Caco-2 (cell line): ENCODE results near the gene SCUBE1. TPM values are rescaled to one million over a fixed set of nuclear protein-coding genes. Genes with fewer than 3 reads are reported as not detected.

Source experiments
- BruUV-seq: library from RNA; stranded (reverse); fragments of 400-500 nt; replicated peaks from 2 replicates; lab custom pipeline; 2021; lab: Mats Ljungman, UMichigan
- CTCF ChIA-PET: fragments of 300-600 bp; sonication (Branson Sonifier 250); formaldehyde crosslinking; loops from one replicate; lab custom pipeline; 2022; ENCODE audit warnings: antibody characterized with exemption; lab: Charles Lee
- POLR2A ChIA-PET: fragments of 300-600 bp; sonication (Branson Sonifier 250); formaldehyde crosslinking; loops from one replicate; lab custom pipeline; 2022; ENCODE audit warnings: antibody characterized with exemption; lab: Charles Lee
- DNase-seq, 2 experiments: peaks; one replicate each; pipeline versions ENCODE4 v3.0.0 to v3.0.0-alpha.2; 2020 to 2022
- H3K27me3 ChIP-seq: replicated peaks from 2 replicates; pipeline ENCODE4 v1.6.0; 2011; ENCODE audit warnings: low read length; ENCODE audit not compliant: control insufficient read depth, insufficient read depth
- H3K36me3 ChIP-seq: 2 replicates; pipeline ENCODE4 v1.5.1; 2011; ENCODE audit warnings: low read length; ENCODE audit not compliant: control insufficient read depth, insufficient read depth
- H3K4me1 ChIP-seq: fragments of 250-450 bp; sonication (Bioruptor Pico); 2 replicates; pipeline ENCODE4 v1.5.1; 2020; ENCODE audit warnings: mild to moderate bottlenecking
- H3K4me3 ChIP-seq: 2 replicates; pipeline ENCODE4 v1.5.1; 2011; ENCODE audit warnings: low read depth, mild to moderate bottlenecking, control low read depth, low read length
- H3K9me3 ChIP-seq: fragments of 250-450 bp; sonication (Bioruptor Pico); 2 replicates; pipeline ENCODE4 v1.5.1; 2020; ENCODE audit warnings: mild to moderate bottlenecking, moderate library complexity
- H3K27ac Mint-ChIP-seq: one replicate; pipeline ENCODE4 v1.8.0; 2022; ENCODE audit warnings: mixed read lengths; ENCODE audit not compliant: unreplicated experiment
- H3K27me3 Mint-ChIP-seq: one replicate; pipeline ENCODE4 v1.8.0; 2022; ENCODE audit warnings: mixed read lengths; ENCODE audit not compliant: insufficient read depth, unreplicated experiment
- H3K36me3 Mint-ChIP-seq: one replicate; pipeline ENCODE4 v1.8.0; 2022; ENCODE audit warnings: mild to moderate bottlenecking, mixed read lengths; ENCODE audit not compliant: insufficient read depth, unreplicated experiment
- H3K4me1 Mint-ChIP-seq: one replicate; pipeline ENCODE4 v1.8.0; 2022; ENCODE audit warnings: low read depth, mixed read lengths; ENCODE audit not compliant: unreplicated experiment
- H3K4me3 Mint-ChIP-seq: one replicate; pipeline ENCODE4 v1.8.0; 2022; ENCODE audit warnings: mild to moderate bottlenecking, moderate library complexity, mixed read lengths; ENCODE audit not compliant: unreplicated experiment
- H3K9me3 Mint-ChIP-seq: one replicate; pipeline ENCODE4 v1.8.0; 2022; ENCODE audit warnings: mixed read lengths; ENCODE audit not compliant: unreplicated experiment
- intact Hi-C: fragments of 100-400 bp; cut with micrococcal nuclease; formaldehyde crosslinking; loops from one replicate; pipeline ENCODE4 v1.10.0; 2022; ENCODE audit not compliant: unreplicated experiment
- total RNA-seq: library from RNA; stranded (reverse); gene quantifications from 2 replicates; pipeline ENCODE4 v1.2.3, GENCODE V29; 2022
- TF ChIP-seq, protein P1 (sequence below), 2 experiments: fragments of 200-600 bp in 1 of 2; IDR thresholded peaks; 1 replicate in 1 of 2; 2 replicates in 1 of 2; pipeline versions ENCODE4 v1.5.1 to v1.8.0; 2011 to 2022; ENCODE audit warnings: antibody characterized with exemption in 1 of 2, control low read depth in 1 of 2, inconsistent platforms in 1 of 2, low read depth in 1 of 2, low read length in 1 of 2, mild to moderate bottlenecking in 1 of 2, moderate library complexity in 1 of 2; ENCODE audit not compliant: insufficient read depth in 1 of 2, severe bottlenecking in 1 of 2, unreplicated experiment in 1 of 2

SCUBE1 gene
- total RNA-seq, 1 experiment from 2014 or later = not detected

DNA sequence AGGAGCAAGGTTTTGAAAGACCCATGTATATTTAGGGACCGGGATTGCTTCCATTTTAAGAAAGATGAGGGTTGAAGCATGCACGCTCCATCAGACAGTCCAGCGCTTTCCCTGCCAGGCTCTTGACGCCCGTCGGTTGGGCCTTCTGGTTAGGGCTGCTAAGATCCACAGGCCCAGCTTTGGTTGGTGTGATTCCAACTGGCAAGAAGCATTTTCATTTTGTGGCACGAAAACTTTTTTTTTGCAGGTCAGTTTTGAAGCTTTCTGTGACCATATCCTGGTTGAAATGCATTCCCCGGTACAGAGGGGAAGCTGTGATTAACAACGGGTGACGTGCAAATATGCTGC, 34.4 kb upstream of the SCUBE1 start:
- TF ChIP-seq, protein P1, sequence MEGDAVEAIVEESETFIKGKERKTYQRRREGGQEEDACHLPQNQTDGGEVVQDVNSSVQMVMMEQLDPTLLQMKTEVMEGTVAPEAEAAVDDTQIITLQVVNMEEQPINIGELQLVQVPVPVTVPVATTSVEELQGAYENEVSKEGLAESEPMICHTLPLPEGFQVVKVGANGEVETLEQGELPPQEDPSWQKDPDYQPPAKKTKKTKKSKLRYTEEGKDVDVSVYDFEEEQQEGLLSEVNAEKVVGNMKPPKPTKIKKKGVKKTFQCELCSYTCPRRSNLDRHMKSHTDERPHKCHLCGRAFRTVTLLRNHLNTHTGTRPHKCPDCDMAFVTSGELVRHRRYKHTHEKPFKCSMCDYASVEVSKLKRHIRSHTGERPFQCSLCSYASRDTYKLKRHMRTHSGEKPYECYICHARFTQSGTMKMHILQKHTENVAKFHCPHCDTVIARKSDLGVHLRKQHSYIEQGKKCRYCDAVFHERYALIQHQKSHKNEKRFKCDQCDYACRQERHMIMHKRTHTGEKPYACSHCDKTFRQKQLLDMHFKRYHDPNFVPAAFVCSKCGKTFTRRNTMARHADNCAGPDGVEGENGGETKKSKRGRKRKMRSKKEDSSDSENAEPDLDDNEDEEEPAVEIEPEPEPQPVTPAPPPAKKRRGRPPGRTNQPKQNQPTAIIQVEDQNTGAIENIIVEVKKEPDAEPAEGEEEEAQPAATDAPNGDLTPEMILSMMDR (IDR thresholded peaks at IDR 0.05; ENCODE audit: insufficient read depth in 1 of 2, low read depth in 1 of 2, low read length in 1 of 2, severe bottlenecking in 1 of 2, unreplicated experiment in 1 of 2) = no peak
- POLR2A ChIA-PET = no interaction called here
- H3K27me3 ChIP-seq = no peaks in the 10 kb centered on the region; the same call in 1 of the 2 replicates
- no peak overlapping the region for H3K27ac Mint-ChIP-seq
- H3K36me3 Mint-ChIP-seq = no peaks in the 10 kb centered on the region
- no peaks in the 10 kb centered on the region for H3K4me1 ChIP-seq
- peaks cover 40% of the 10 kb centered on the region for H3K27me3 Mint-ChIP-seq
- no peak overlapping the region for H3K4me3 Mint-ChIP-seq
- no peaks in the 10 kb centered on the region for H3K9me3 Mint-ChIP-seq
- H3K36me3 ChIP-seq = no peaks in the 10 kb centered on the region
- CTCF ChIA-PET = no interaction called here
- no peaks in the 10 kb centered on the region for H3K9me3 ChIP-seq
- no TSS peak for BruUV-seq
- no peak overlapping the region for H3K4me3 ChIP-seq
- DNase-seq = no peak
- H3K4me1 Mint-ChIP-seq = no peaks in the 10 kb centered on the region
- intact Hi-C loops = no loop called here

DNA sequence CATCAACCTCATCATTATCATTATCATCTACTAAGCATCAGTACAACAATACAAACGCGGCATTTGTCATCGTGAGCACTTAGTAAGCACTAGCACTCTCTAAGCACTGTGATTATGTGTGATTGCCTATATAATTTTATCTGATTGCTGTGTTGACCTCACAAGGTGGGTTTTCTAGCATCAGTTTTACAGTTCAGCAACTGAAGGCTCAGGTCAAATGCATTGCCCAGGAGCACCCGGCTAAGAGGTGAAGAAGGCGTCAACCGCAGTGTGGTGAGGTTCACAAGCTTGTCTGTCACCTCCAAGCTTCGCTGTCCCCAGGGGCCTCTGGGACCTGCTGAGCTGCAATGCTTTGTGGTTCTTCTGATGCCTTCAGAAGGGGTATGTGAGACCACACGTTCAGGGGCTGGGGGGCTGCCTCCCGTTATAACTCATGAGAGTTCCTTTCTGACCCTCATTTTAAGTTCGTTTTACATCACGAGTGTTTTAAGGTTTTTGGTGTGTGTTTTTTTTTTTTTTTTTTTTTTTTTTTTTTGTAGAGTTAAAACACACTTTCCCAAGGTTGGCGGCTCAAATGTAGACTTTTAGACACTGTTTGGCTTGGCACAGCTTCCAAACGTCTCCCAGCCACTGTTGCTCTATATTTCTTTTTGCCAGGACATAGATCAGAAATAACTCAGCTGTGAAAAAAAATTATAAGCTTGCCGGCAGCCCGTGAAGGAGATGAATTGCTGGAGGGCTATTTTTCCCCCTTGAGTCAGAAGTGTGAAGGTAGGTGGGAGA, 33.8 kb upstream of the SCUBE1 start:
- no peak overlapping the region for H3K4me3 ChIP-seq
- ChIA-PET CTCF (no interaction called here), POLR2A (no interaction called here)
- no peak for DNase-seq
- H3K4me1 ChIP-seq = no peaks in the 10 kb centered on the region
- BruUV-seq = no TSS peak
- Mint-ChIP-seq H3K36me3 (no peaks in the 10 kb centered on the region), H3K4me1 (no peaks in the 10 kb centered on the region), H3K27me3 (peaks cover 34% of the 10 kb centered on the region), H3K9me3 (no peaks in the 10 kb centered on the region), H3K4me3 (no peak overlapping the region), H3K27ac (no peak overlapping the region)
- H3K27me3 ChIP-seq = no peaks in the 10 kb centered on the region; the same call in 1 of the 2 replicates
- no peaks in the 10 kb centered on the region for H3K9me3 ChIP-seq
- H3K36me3 ChIP-seq = no peaks in the 10 kb centered on the region
- intact Hi-C loops = no loop called here
- TF ChIP-seq, protein P1 (IDR thresholded peaks at IDR 0.05; ENCODE audit: insufficient read depth in 1 of 2, low read depth in 1 of 2, low read length in 1 of 2, severe bottlenecking in 1 of 2, unreplicated experiment in 1 of 2) = no peak

DNA sequence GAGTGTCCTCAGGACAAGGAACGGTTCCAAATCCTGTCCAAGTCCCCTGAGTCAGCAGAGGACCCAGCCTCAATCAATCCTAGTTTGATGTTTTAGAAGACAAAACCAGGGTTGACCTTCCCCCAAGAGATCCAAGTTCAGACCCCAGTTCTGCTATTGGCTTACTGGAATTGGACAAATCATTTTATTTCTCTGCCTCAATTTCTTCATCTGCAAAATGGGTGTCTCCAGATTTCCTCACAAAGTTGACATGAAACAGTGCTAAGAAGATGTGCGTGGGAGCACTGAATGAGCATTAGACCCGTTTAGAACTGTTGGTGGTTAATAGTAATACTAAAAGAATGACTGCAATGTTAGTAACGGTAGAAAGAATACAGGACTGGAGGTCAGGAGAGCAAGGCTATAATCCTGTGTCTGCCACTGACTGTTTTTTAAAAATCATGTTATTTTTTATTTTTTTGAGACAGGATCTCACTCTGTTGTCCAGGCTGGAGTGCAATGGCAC, 32.8 kb upstream of the SCUBE1 start:
- no peak for DNase-seq
- no peaks in the 10 kb centered on the region for H3K9me3 ChIP-seq
- peaks cover 33% of the 10 kb centered on the region for H3K27me3 Mint-ChIP-seq
- H3K4me1 ChIP-seq = no peaks in the 10 kb centered on the region
- no peaks in the 10 kb centered on the region for H3K9me3 Mint-ChIP-seq
- H3K27me3 ChIP-seq = no peaks in the 10 kb centered on the region; the same call in 1 of the 2 replicates
- no peaks in the 10 kb centered on the region for H3K36me3 ChIP-seq
- ChIA-PET CTCF (no interaction called here), POLR2A (no interaction called here)
- intact Hi-C loops = no loop called here
- no peaks in the 10 kb centered on the region for H3K36me3 Mint-ChIP-seq
- no TSS peak for BruUV-seq
- H3K4me3 Mint-ChIP-seq = no peak overlapping the region
- TF ChIP-seq, protein P1 (IDR thresholded peaks at IDR 0.05; ENCODE audit: insufficient read depth in 1 of 2, low read depth in 1 of 2, low read length in 1 of 2, severe bottlenecking in 1 of 2, unreplicated experiment in 1 of 2) = no peak
- no peak overlapping the region for H3K4me3 ChIP-seq
- H3K27ac Mint-ChIP-seq = no peak overlapping the region
- no peaks in the 10 kb centered on the region for H3K4me1 Mint-ChIP-seq
